Activated CD4-positive, alpha-beta T cell treated with anti-CD3 and anti-CD28 coated beads, Interleukin-2, amount 10 ng/mL, durations not matched to agents 24 days and 14 days (primary cell): Measurements from ENCODE around the gene DCDC2. TPM values are rescaled to one million over a fixed set of nuclear protein-coding genes. Genes with fewer than 3 reads are reported as not detected.
"Not testable (repeated sequence)": the region's sequence is repeated elsewhere in the genome, so short reads cannot be mapped to it uniquely, and the experiment has no call there.

Experiments
- DNase-seq: peaks from one replicate; pipeline ENCODE4 v3.0.0; 2022
- H3K27ac Mint-ChIP-seq: one replicate; pipeline ENCODE4 v1.8.0; 2022; ENCODE audit warnings: mild to moderate bottlenecking, mixed read lengths
- H3K27me3 Mint-ChIP-seq: one replicate; pipeline ENCODE4 v1.8.0; 2022; ENCODE audit warnings: mixed read lengths
- H3K36me3 Mint-ChIP-seq: one replicate; pipeline ENCODE4 v1.8.0; 2022; ENCODE audit warnings: low read depth, mild to moderate bottlenecking, mixed read lengths
- H3K4me1 Mint-ChIP-seq: one replicate; pipeline ENCODE4 v1.8.0; 2021; ENCODE audit warnings: mixed read lengths
- H3K4me3 Mint-ChIP-seq: one replicate; pipeline ENCODE4 v1.8.0; 2022; ENCODE audit warnings: mild to moderate bottlenecking, moderate library complexity, mixed read lengths
- H3K9me3 Mint-ChIP-seq: one replicate; pipeline ENCODE4 v1.8.0; 2021; ENCODE audit warnings: mixed read lengths
- intact Hi-C: fragments of 100-400 bp; cut with micrococcal nuclease; formaldehyde crosslinking; loops from one replicate; pipeline ENCODE4 v1.15.1; 2023
- total RNA-seq: library from RNA; stranded (reverse); gene quantifications from 2 replicates; pipeline ENCODE4 v1.2.3, GENCODE V29; 2022

DCDC2 gene
- total RNA-seq, 1 donor from 2014 or later: not detected

- DNase-seq: no peak
- intact Hi-C loops: no loop called here
- Mint-ChIP-seq H3K4me3 (no peak overlapping the region), H3K4me1 (peaks cover 3% of the 10 kb centered on the region), H3K36me3 (no peaks in the 10 kb centered on the region), H3K27me3 (peaks cover 5% of the 10 kb centered on the region), H3K27ac (no peak overlapping the region), H3K9me3 (no peaks in the 10 kb centered on the region)
These were observed 30.0 kb upstream of the DCDC2 start for GRCh38 chr6:24387818-24388217.

- intact Hi-C loops: no loop called here
- no peaks in the 10 kb centered on the region for H3K36me3 Mint-ChIP-seq
- no peaks in the 10 kb centered on the region for H3K9me3 Mint-ChIP-seq
- no peak for DNase-seq
- H3K27me3 Mint-ChIP-seq: peaks cover 11% of the 10 kb centered on the region
- peaks cover 2% of the 10 kb centered on the region for H3K4me1 Mint-ChIP-seq
- H3K4me3 Mint-ChIP-seq: no peak overlapping the region
- H3K27ac Mint-ChIP-seq: no peak overlapping the region
These were observed 27.8 kb upstream of the DCDC2 start for GRCh38 chr6:24385536-24386269.

- intact Hi-C loops, H3K4me1 Mint-ChIP-seq, H3K4me3 Mint-ChIP-seq, DNase-seq, H3K9me3 Mint-ChIP-seq, H3K36me3 Mint-ChIP-seq, H3K27ac Mint-ChIP-seq: not testable (repeated sequence)
- peaks cover 11% of the 10 kb centered on the region for H3K27me3 Mint-ChIP-seq
These were observed 26.7 kb upstream of the DCDC2 start for GRCh38 chr6:24384369-24385130.

GRCh38 chr6:24382891-24383494 lies 25.1 kb upstream of the DCDC2 start:
- H3K27me3 Mint-ChIP-seq: peaks cover 13% of the 10 kb centered on the region
- H3K4me3 Mint-ChIP-seq, intact Hi-C loops, DNase-seq, H3K27ac Mint-ChIP-seq, H3K4me1 Mint-ChIP-seq, H3K36me3 Mint-ChIP-seq, H3K9me3 Mint-ChIP-seq: not testable (repeated sequence)

GRCh38 chr6:24382220-24382540 lies 24.3 kb upstream of the DCDC2 start:
- no peaks in the 10 kb centered on the region for H3K36me3 Mint-ChIP-seq
- intact Hi-C loops: no loop called here
- no peaks in the 10 kb centered on the region for H3K9me3 Mint-ChIP-seq
- no peak overlapping the region for H3K4me3 Mint-ChIP-seq
- H3K4me1 Mint-ChIP-seq: peaks cover 2% of the 10 kb centered on the region
- peaks cover 11% of the 10 kb centered on the region for H3K27me3 Mint-ChIP-seq
- no peak for DNase-seq
- no peak overlapping the region for H3K27ac Mint-ChIP-seq

GRCh38 chr6:24381476-24382219 lies 23.8 kb upstream of the DCDC2 start:
- Mint-ChIP-seq H3K4me3 (no peak overlapping the region), H3K9me3 (no peaks in the 10 kb centered on the region), H3K27ac (no peak overlapping the region), H3K27me3 (peaks cover 12% of the 10 kb centered on the region), H3K36me3 (no peaks in the 10 kb centered on the region), H3K4me1 (peaks cover 2% of the 10 kb centered on the region)
- DNase-seq: no peak
- intact Hi-C loops: no loop called here

DNA sequence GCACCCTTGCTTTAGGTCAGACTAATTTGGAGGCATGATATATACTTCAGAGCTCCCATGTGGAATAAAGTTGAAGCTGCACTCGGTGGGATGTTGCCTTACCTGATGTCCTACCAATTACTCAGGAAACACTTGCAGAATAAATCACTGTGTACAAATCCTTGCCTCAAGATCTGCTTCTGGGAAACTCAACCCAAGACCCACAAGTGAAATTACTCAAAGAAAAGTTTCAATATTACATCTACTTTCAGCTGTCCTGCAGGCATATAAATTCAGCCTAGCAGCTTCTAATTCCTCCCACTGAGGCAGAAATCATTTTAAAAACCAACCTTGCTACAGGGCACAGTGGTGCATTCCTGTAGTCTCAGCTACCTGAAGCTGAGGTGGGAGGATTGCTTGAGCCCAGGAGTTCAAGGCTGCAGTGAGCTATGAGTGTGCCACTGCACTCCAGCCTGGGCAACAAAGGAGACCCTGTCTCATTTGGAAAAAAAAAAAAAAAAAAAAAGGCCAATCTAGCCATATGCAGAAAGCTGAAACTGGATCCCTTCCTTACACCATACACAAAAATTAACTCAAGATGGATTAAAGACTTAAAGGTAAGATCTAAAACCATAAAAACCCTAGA lies 20.7 kb upstream of the DCDC2 start:
- H3K4me1 Mint-ChIP-seq: peaks cover 2% of the 10 kb centered on the region
- no peak overlapping the region for H3K27ac Mint-ChIP-seq
- intact Hi-C loops: no loop called here
- H3K27me3 Mint-ChIP-seq: peaks cover 12% of the 10 kb centered on the region
- H3K36me3 Mint-ChIP-seq: no peaks in the 10 kb centered on the region
- no peak overlapping the region for H3K4me3 Mint-ChIP-seq
- H3K9me3 Mint-ChIP-seq: no peaks in the 10 kb centered on the region
- DNase-seq: no peak

GRCh38 chr6:24376871-24377270 lies 19.0 kb upstream of the DCDC2 start:
- Mint-ChIP-seq H3K4me1 (peaks cover 2% of the 10 kb centered on the region), H3K27me3 (peaks cover 10% of the 10 kb centered on the region), H3K27ac (no peak overlapping the region), H3K36me3 (no peaks in the 10 kb centered on the region), H3K9me3 (no peaks in the 10 kb centered on the region), H3K4me3 (no peak overlapping the region)
- DNase-seq: no peak
- intact Hi-C loops: no loop called here

DNA sequence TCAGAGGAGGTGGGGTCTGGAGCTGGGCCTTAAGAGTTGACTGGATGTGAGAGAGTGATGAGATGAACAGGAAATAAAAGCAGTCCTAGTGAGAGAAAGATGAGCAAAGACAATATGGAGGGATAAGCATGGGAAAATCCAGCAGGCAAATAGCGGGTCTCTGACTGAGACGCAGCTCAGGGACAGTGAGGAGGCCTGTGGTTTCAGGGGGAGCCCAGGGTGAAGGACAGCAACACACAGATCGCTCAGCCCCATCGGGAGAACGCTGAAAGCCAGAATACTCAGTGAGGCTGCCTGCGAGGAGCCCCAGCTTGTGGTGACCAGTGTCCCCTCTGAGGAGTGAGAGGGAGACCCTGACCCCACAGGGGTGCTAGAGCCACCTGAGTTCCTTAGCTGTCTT lies 16.8 kb upstream of the DCDC2 start:
- Mint-ChIP-seq H3K36me3 (no peaks in the 10 kb centered on the region), H3K4me1 (no peaks in the 10 kb centered on the region), H3K9me3 (no peaks in the 10 kb centered on the region), H3K4me3 (no peak overlapping the region), H3K27me3 (peaks cover 6% of the 10 kb centered on the region), H3K27ac (no peak overlapping the region)
- intact Hi-C loops: no loop called here
- no peak for DNase-seq

DNA sequence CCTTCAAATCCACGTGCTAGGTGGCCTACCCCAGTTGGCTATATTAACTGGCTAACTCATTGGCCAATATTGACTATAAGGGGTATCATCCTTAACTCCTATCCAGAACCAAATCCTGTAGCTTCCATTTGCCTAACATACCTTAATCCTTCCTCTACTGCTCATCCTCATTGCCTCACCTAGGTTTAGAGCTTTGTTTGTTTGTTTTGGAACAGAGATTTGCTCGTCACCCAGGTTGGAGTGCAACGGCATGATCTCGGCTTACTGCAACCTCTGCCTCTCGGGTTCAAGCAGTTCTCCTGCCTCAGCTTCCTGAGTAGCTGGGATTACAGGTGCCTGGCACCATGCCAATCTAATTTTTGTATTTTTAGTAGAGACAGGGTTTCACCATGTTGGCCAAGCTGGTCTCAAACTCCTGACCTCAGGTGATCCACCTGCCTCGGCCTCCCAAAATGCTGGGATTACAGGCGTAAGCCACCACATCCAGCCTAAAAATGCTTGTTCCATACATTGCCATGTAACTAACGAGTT lies 7.3 kb upstream of the DCDC2 start:
- H3K9me3 Mint-ChIP-seq, intact Hi-C loops, H3K4me3 Mint-ChIP-seq, DNase-seq, H3K4me1 Mint-ChIP-seq, H3K36me3 Mint-ChIP-seq, H3K27ac Mint-ChIP-seq: not testable (repeated sequence)
- H3K27me3 Mint-ChIP-seq: peaks cover 34% of the 10 kb centered on the region

- H3K27ac Mint-ChIP-seq, H3K4me3 Mint-ChIP-seq, DNase-seq, H3K9me3 Mint-ChIP-seq, intact Hi-C loops, H3K36me3 Mint-ChIP-seq: not testable (repeated sequence)
- H3K27me3 Mint-ChIP-seq: peaks cover 38% of the 10 kb centered on the region
- H3K4me1 Mint-ChIP-seq: peaks cover 14% of the 10 kb centered on the region
These were observed 4.5 kb upstream of the DCDC2 start for GRCh38 chr6:24362363-24362762.

DNA sequence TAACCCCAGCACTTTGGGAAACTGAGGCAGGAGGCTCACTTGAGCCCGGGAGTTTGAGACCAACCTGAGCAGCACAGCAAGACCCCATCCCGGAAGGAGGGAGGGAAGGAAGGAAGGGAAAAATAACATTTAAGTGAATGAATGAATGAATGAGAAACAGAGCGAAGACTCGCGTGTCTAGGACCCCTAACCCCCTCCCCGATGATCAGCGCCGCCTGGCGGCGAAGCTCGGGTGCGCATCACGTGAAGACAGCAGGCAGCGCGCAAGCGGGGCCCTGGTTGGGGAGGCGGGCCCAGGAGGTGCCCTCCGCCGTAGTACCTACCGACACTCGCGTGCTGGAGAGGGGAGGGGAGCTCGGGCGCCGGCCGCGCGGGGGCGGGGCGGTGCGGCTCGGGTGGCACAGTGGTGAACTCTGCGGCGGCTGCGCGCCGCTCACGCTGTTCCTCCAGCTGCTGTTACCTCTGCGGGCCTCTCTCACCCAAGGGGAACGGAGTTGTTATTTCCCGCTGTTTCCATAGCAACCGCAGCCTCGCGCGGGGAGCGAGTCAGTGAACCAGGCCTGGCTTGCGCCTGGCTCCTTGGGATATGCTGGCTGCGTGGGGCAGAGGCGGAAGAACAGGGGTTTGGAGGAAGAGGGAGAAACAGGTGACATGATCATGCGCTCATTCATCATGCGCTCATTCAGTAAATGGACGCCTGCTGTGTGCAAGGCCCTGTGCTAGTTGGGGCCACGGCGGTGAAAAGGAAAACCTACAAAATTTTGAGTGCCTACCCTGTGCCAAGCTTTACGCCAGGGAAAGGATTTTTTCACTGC lies 2.0 kb upstream of the DCDC2 start:
- H3K36me3 Mint-ChIP-seq: no peaks in the 10 kb centered on the region
- H3K27ac Mint-ChIP-seq: peak overlapping the region; percentile 74
- no peaks in the 10 kb centered on the region for H3K9me3 Mint-ChIP-seq
- H3K27me3 Mint-ChIP-seq: peaks cover 53% of the 10 kb centered on the region
- peak; percentile 94 for DNase-seq
- intact Hi-C loops: loop anchor here (1.0 kb wide), 1 partner anchor 77 kb away; no protein-coding TSS in a partner anchor
- peaks cover 14% of the 10 kb centered on the region for H3K4me1 Mint-ChIP-seq
- H3K4me3 Mint-ChIP-seq: peak overlapping the region; percentile 80
